ENCODE results near the gene FHL5.

DNA sequence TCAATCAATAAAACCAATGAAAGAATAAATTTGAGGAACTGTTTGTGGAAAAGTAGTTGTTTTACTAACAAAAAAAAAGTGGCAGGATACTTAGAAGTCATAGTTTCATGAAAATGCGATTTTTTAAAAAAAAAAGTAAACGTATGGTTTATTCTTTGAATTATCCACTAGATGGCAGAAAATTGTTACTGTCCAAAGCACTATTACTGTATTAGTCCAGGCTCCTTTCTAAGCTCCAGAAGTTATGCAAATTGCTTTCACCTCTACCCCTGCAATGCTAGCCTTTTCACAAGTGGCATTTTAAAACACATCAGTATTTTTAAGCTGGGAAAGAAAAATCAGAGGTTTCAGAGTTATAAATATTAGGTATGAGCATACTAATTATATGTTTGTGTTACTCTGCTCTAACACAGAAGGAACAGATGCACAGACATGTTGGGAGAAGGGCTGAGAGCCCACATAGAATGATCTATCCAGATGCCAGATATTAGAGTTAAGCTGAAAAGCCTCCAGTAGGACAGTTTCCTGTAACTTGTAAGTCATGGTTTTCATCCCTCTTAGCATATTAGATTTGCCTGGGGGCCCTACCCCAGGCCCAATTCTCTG is 63.9 kb downstream of the FHL5 start:
- TF ChIP-seq, protein P1, sequence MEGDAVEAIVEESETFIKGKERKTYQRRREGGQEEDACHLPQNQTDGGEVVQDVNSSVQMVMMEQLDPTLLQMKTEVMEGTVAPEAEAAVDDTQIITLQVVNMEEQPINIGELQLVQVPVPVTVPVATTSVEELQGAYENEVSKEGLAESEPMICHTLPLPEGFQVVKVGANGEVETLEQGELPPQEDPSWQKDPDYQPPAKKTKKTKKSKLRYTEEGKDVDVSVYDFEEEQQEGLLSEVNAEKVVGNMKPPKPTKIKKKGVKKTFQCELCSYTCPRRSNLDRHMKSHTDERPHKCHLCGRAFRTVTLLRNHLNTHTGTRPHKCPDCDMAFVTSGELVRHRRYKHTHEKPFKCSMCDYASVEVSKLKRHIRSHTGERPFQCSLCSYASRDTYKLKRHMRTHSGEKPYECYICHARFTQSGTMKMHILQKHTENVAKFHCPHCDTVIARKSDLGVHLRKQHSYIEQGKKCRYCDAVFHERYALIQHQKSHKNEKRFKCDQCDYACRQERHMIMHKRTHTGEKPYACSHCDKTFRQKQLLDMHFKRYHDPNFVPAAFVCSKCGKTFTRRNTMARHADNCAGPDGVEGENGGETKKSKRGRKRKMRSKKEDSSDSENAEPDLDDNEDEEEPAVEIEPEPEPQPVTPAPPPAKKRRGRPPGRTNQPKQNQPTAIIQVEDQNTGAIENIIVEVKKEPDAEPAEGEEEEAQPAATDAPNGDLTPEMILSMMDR (IDR thresholded peaks at IDR 0.05), result peak; percentile 32 to 49 (median 41)
- no peak for TF ChIP-seq POLR2A (IDR thresholded peaks at IDR 0.05)
